ENCODE results near the gene SPNS2. TPM values are rescaled to one million over a fixed set of nuclear protein-coding genes. Genes with fewer than 3 reads are reported as not detected.

SPNS2 gene
- total RNA-seq, 1 experiment from 2014 or later, result 1.6 TPM

DNA sequence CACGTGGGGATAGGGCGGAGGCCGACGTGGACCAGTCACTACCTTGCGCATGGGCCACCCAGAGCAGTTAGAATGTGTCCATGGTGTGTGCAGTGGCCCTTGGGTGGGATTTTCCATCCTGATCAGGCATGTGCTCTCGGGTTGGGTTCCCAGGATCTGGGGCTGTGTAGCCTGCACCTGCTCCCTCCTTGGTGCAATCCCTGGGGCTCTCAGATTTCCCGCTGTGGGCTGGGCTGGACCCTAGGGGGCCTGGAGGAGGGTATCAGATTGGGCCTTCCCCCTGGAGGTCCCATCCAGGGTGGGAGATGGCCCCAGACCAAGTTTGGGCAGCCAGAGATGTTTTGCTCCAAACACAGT, 86.9 kb downstream of the SPNS2 start:
- ATAC-seq (no peak), DNase-seq (ENCODE audit: low read depth, low spot score) (no peak)
- H3K4me2 ChIP-seq (ENCODE audit: low read length), result peak overlapping the region; percentile 98; the same call in 1 of the 2 replicates
- TF ChIP-seq EZH2phosphoT487 (IDR thresholded peaks at IDR 0.05; ENCODE audit: borderline replicate concordance) (no peak), ELF1 (IDR thresholded peaks at IDR 0.05; ENCODE audit: borderline replicate concordance, low read depth) (no peak), EZH2 (IDR thresholded peaks at IDR 0.05) (no peak), ZFX (IDR thresholded peaks at IDR 0.05) (no peak), CBX3 (IDR thresholded peaks at IDR 0.05; ENCODE audit: low read depth) (no peak), POLR2AphosphoS5 (IDR thresholded peaks at IDR 0.05; ENCODE audit: low read depth, low read length) (no peak), ZNF274 (IDR thresholded peaks at IDR 0.05; ENCODE audit: low read depth, low read length) (no peak)
- ChIA-PET RAD21 (ENCODE audit: low non-redundant PET in 1 of 2, low total read pairs in 2 of 2, uncharacterized antibody in 2 of 2, unreplicated experiment in 2 of 2) (no interaction called here), CTCF (no interaction called here), POLR2A (no interaction called here)
- intact Hi-C loops (cut with micrococcal nuclease), result no loop called here
- no peaks in the 10 kb centered on the region for H3K9me2 ChIP-seq (ENCODE audit: insufficient read depth)
- no peaks in the 10 kb centered on the region for H3K36me3 ChIP-seq (ENCODE audit: control insufficient read depth in 1 of 2, insufficient read depth in 2 of 2, low read length in 2 of 2)
- BruUV-seq (replicated peaks), result no TSS peak
- H3K4me1 ChIP-seq (ENCODE audit: control insufficient read depth in 1 of 2, insufficient read depth in 2 of 2, low read length in 2 of 2), result peaks cover 5 to 23% of the 10 kb centered on the region in 2 experiments; a peak in 3 of 4 replicates
- H2AFZ ChIP-seq (ENCODE audit: low read depth, low read length, poor library complexity, severe bottlenecking), result no peak overlapping the region
- H3K9me3 ChIP-seq (ENCODE audit: control insufficient read depth in 1 of 2, insufficient read depth in 1 of 2, low read depth in 1 of 2, low read length in 2 of 2), result no peaks in the 10 kb centered on the region
- no peaks in the 10 kb centered on the region for H3K79me2 ChIP-seq (ENCODE audit: insufficient read depth, low read length)
- H3K27me3 ChIP-seq (ENCODE audit: insufficient read depth, low read length), result peaks cover 5% of the 10 kb centered on the region; the same call in 1 of the 2 replicates
- H3K4me3 ChIP-seq (replicated peaks in 1 of 2; ENCODE audit: low read depth in 1 of 2, low read length in 2 of 2), result no peak overlapping the region
- no peak overlapping the region for H3K9ac ChIP-seq (ENCODE audit: low read length)
- no peak overlapping the region for H3K27ac ChIP-seq (ENCODE audit: low read depth, low read length)
- H4K20me1 ChIP-seq (ENCODE audit: insufficient read depth), result no peaks in the 10 kb centered on the region

DNA sequence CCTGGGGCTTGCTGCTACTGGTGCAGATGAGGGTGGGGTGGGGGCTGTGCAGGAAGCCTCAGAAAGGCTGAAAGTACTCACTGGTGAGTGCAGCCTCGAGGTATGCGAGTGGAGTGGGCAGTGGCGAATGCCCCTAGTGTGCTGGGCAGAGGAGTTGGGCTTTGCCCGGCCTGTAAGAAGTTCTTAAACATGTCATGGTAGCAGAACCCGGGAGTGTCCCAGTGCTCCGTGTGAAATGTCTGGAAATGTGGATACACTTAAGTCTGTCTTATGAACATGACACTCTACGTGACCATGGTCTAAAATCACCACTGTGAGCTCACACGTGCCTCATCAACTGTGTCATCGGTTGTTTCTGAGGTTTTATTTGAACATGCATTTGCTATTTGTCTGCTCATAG, 87.4 kb downstream of the SPNS2 start:
- Histone ChIP-seq H3K9me2 (ENCODE audit: insufficient read depth) (no peaks in the 10 kb centered on the region), H3K79me2 (ENCODE audit: insufficient read depth, low read length) (no peaks in the 10 kb centered on the region), H3K36me3 (ENCODE audit: control insufficient read depth in 1 of 2, insufficient read depth in 2 of 2, low read length in 2 of 2) (no peaks in the 10 kb centered on the region), H2AFZ (ENCODE audit: low read depth, low read length, poor library complexity, severe bottlenecking) (no peak overlapping the region), H3K27ac (ENCODE audit: low read depth, low read length) (no peak overlapping the region), H3K4me1 (ENCODE audit: control insufficient read depth in 1 of 2, insufficient read depth in 2 of 2, low read length in 2 of 2) (peaks cover 5 to 23% of the 10 kb centered on the region in 2 experiments; a peak in 3 of 4 replicates), H3K9ac (ENCODE audit: low read length) (no peak overlapping the region), H3K4me2 (ENCODE audit: low read length) (no peak overlapping the region), H3K4me3 (replicated peaks in 1 of 2; ENCODE audit: low read depth in 1 of 2, low read length in 2 of 2) (no peak overlapping the region), H3K27me3 (ENCODE audit: insufficient read depth, low read length) (peaks cover 8% of the 10 kb centered on the region; the same call in 1 of the 2 replicates), H4K20me1 (ENCODE audit: insufficient read depth) (no peaks in the 10 kb centered on the region), H3K9me3 (ENCODE audit: control insufficient read depth in 1 of 2, insufficient read depth in 1 of 2, low read depth in 1 of 2, low read length in 2 of 2) (no peaks in the 10 kb centered on the region)
- BruUV-seq (replicated peaks), result no TSS peak
- POLR2A ChIA-PET, result no interaction called here
- TF ChIP-seq CBX3 (IDR thresholded peaks at IDR 0.05; ENCODE audit: low read depth) (no peak), ZNF274 (IDR thresholded peaks at IDR 0.05; ENCODE audit: low read depth, low read length) (no peak), JUND (IDR thresholded peaks at IDR 0.05) (no peak), YY1 (IDR thresholded peaks at IDR 0.05; ENCODE audit: extremely low read depth, insufficient replicate concordance, low read depth, low read length) (no peak), RAD21 (IDR thresholded peaks at IDR 0.05; ENCODE audit: low read depth) (no peak), POLR2A (IDR thresholded peaks at IDR 0.05; ENCODE audit: borderline replicate concordance, extremely low read depth, insufficient read depth, insufficient read length) (no peak), EGR1 (IDR thresholded peaks at IDR 0.05; ENCODE audit: low read depth) (no peak), TCF7L2 (IDR thresholded peaks at IDR 0.05; ENCODE audit: borderline replicate concordance, extremely low read depth, insufficient read depth, insufficient read length) (no peak)
- CTCF ChIA-PET, result no interaction called here
- intact Hi-C loops (cut with micrococcal nuclease), result no loop called here
- ATAC-seq (no peak), DNase-seq (ENCODE audit: low read depth, low spot score) (no peak)
- RAD21 ChIA-PET (ENCODE audit: low non-redundant PET in 1 of 2, low total read pairs in 2 of 2, uncharacterized antibody in 2 of 2, unreplicated experiment in 2 of 2), result interaction anchor here in 1 of 2 experiments (0.7 kb wide), 1 partner anchor 320 kb away, joined by 3 read pairs; no protein-coding TSS in a partner anchor

Data from HCT116 (cell line).